GM12878 (cell line): ENCODE data around the gene ZC3H7B. TPM values are rescaled to one million over a fixed set of nuclear protein-coding genes. Genes with fewer than 3 reads are reported as not detected.
"Not testable (repeated sequence)": the region's sequence is repeated elsewhere in the genome, so short reads cannot be mapped to it uniquely, and the experiment has no call there.

ENCODE experiments used
- ATAC-seq: fragments of 200-7000 bp; cut with Tn5 transposase; 3 replicates; pipeline ENCODE4 v1.9.1; 2020; ENCODE audit warnings: mild to moderate bottlenecking, moderate library complexity
- BruUV-seq: library from RNA; stranded (reverse); fragments of 400-500 nt; replicated peaks from 2 replicates; lab custom pipeline; 2021; lab: Mats Ljungman, UMichigan
- CTCF ChIA-PET: fragments of 300-600 bp; sonication (Branson Sonifier 250); formaldehyde crosslinking; extraction: SDS; loops from one replicate; lab custom pipeline; 2021; ENCODE audit warnings: inconsistent platforms; lab: Yijun Ruan, JAX
- POLR2A ChIA-PET: fragments of 350-600 bp; formaldehyde crosslinking; extraction: SDS; loops from one replicate; lab custom pipeline; 2021; ENCODE audit warnings: inconsistent platforms; lab: Charles Lee
- RAD21 ChIA-PET: fragments of 300-600 bp; sonication (Branson Sonifier 250); formaldehyde crosslinking; loops from one replicate; lab custom pipeline; 2023; ENCODE audit warnings: antibody characterized with exemption; ENCODE audit not compliant: unreplicated experiment; lab: Charles Lee
- SMC1A ChIA-PET: fragments of 300-600 bp; sonication (Branson Sonifier 250); formaldehyde crosslinking; loops from one replicate; lab custom pipeline; 2023; ENCODE audit not compliant: unreplicated experiment, uncharacterized antibody; lab: Charles Lee
- DNase-seq: peaks from one replicate; pipeline ENCODE4 v3.0.0-alpha.2; 2011; ENCODE audit warnings: low read depth, low spot score
- FAIRE-seq: peaks from 3 replicates; lab custom pipeline; 2011; peaks lifted over from hg19 to GRCh38; lab: Jason Lieb, UNC
- H2AFZ ChIP-seq: 2 replicates; pipeline ENCODE4 v1.6.0; 2011; ENCODE audit warnings: low read depth, low read length, control low read depth; ENCODE audit not compliant: control insufficient read depth
- H3K27ac ChIP-seq: 2 replicates; pipeline ENCODE4 v1.5.1; 2011; ENCODE audit warnings: control low read depth; ENCODE audit not compliant: control insufficient read depth, insufficient read depth
- H3K27me3 ChIP-seq, 2 experiments: replicated peaks in 1 of 2; 2 replicates each; pipeline versions ENCODE4 v1.6.0 to v1.6.1; 2011; ENCODE audit warnings: low read length in 1 of 2; ENCODE audit not compliant: control insufficient read depth in 2 of 2, insufficient read depth in 2 of 2
- H3K36me3 ChIP-seq, 2 experiments: 2 replicates each; pipeline ENCODE4 v1.5.1; 2011; ENCODE audit warnings: low read length in 1 of 2; ENCODE audit not compliant: control insufficient read depth in 2 of 2, insufficient read depth in 2 of 2
- H3K4me1 ChIP-seq: 2 replicates; pipeline ENCODE4 v1.6.1; 2011; ENCODE audit warnings: mild to moderate bottlenecking, low read length, moderate library complexity, mixed read lengths; ENCODE audit not compliant: control insufficient read depth, insufficient read depth
- H3K4me2 ChIP-seq: 2 replicates; pipeline ENCODE4 v1.6.0; 2011; ENCODE audit warnings: control low read depth; ENCODE audit not compliant: control insufficient read depth, insufficient read depth
- H3K4me3 ChIP-seq: fragments of 200-600 bp; sonication (generic); 2 replicates; pipeline ENCODE4 v1.5.1; 2016
- H3K79me2 ChIP-seq: 2 replicates; pipeline ENCODE4 v1.6.0; 2011; ENCODE audit warnings: low read length; ENCODE audit not compliant: control insufficient read depth, insufficient read depth
- H3K9ac ChIP-seq: 2 replicates; pipeline ENCODE4 v1.8.0; 2011; ENCODE audit warnings: low read length, control low read depth, mixed read lengths; ENCODE audit not compliant: control insufficient read depth, insufficient read depth
- H3K9me3 ChIP-seq: replicated peaks from 3 replicates; pipeline ENCODE4 v1.5.1; 2011; ENCODE audit warnings: mild to moderate bottlenecking, low read length; ENCODE audit not compliant: control insufficient read depth, insufficient read depth
- H4K20me1 ChIP-seq: 2 replicates; pipeline ENCODE4 v1.6.0; 2011; ENCODE audit not compliant: control insufficient read depth, insufficient read depth
- IKZF2 ChIP-seq, 2 experiments: fragments of 450-650 bp; IDR thresholded peaks; 2 replicates each; pipeline ENCODE4 v1.6.1; 2017; ENCODE audit warnings: mild to moderate bottlenecking in 2 of 2, moderate library complexity in 2 of 2
- PML ChIP-seq: IDR thresholded peaks from 2 replicates; pipeline ENCODE4 v1.6.1; 2012; ENCODE audit warnings: low read length, inconsistent platforms
- STAT3 ChIP-seq: IDR thresholded peaks from 2 replicates; pipeline ENCODE4 v1.6.1; 2011; ENCODE audit warnings: low read depth, low read length, improper control_type of control experiment
- ZNF384 ChIP-seq: IDR thresholded peaks from 2 replicates; pipeline ENCODE4 v1.6.1; 2012; ENCODE audit warnings: low read depth, mild to moderate bottlenecking, low read length, improper control_type of control experiment, borderline replicate concordance
- ZSCAN29 ChIP-seq: fragments of 450-650 bp; IDR thresholded peaks from 2 replicates; pipeline ENCODE4 v1.6.1; 2017; ENCODE audit warnings: mild to moderate bottlenecking, moderate library complexity
- WGBS: methylation state at CpG from one replicate; pipeline ENCODE4 v1.1.6; 2016; ENCODE audit warnings: low lambda C conversion rate; ENCODE audit not compliant: insufficient replicate concordance, insufficient coverage; ENCODE audit errors: missing lambda C conversion rate; 5-methylcytosine and 5-hydroxymethylcytosine counted together
- in situ Hi-C: fragments of 300-500 bp; cut with MboI; formaldehyde crosslinking; loops from 9 replicates; pipeline ENCODE4 v1.14.3; 2018; ENCODE audit warnings: mixed read lengths
- intact Hi-C: fragments of 100-400 bp; cut with micrococcal nuclease; formaldehyde crosslinking; loops from one replicate; pipeline ENCODE4 v1.14.2; 2022; ENCODE audit not compliant: unreplicated experiment
- polyA plus RNA-seq, 11 experiments: library from polyadenylated mRNA; depleted of rRNA in 4 of 11; unstranded in 6 of 11; stranded (reverse) in 5 of 11; fragments of >200 nt; fragmentation: Nextera tagmentation in 4 of 11; fragmentation: Illumina TruSeq in 1 of 11; extraction: Ambion mirVana in 4 of 11; extraction: Trizol in 1 of 11; gene quantifications; 1 replicate in 1 of 11; 2 replicates in 10 of 11; pipeline versions ENCODE4 v1.2.1 to v1.2.3, GENCODE V29; 2011 to 2016; ENCODE audit warnings: inconsistent platforms in 2 of 11, missing spikeins in 2 of 11, low read depth in 1 of 11
- total RNA-seq, 4 experiments: library from RNA; depleted of rRNA in 3 of 4; stranded (reverse); fragments of >200 nt in 3 of 4; fragmentation: Illumina TruSeq in 1 of 4; extraction: Trizol in 1 of 4; gene quantifications; 2 replicates each; pipeline versions ENCODE4 v1.2.1 to v1.2.3, GENCODE V29; 2013 to 2021
- TF ChIP-seq, protein P1 (sequence below): fragments of 450-650 bp; IDR thresholded peaks from 2 replicates; pipeline ENCODE4 v1.6.1; 2016; ENCODE audit warnings: mild to moderate bottlenecking, moderate library complexity, borderline replicate concordance
- TF ChIP-seq, protein P2 (sequence below): fragments of 450-650 bp; IDR thresholded peaks from 2 replicates; pipeline ENCODE4 v1.6.1; 2016; ENCODE audit warnings: mild to moderate bottlenecking

Gene ZC3H7B
- total and polyA plus RNA-seq, 10 of the 15 experiments (the other 5 are each of a cell fraction or from before 2014, with no cell fraction given), result 0.26 to 52.3 (median 22.4) TPM

DNA sequence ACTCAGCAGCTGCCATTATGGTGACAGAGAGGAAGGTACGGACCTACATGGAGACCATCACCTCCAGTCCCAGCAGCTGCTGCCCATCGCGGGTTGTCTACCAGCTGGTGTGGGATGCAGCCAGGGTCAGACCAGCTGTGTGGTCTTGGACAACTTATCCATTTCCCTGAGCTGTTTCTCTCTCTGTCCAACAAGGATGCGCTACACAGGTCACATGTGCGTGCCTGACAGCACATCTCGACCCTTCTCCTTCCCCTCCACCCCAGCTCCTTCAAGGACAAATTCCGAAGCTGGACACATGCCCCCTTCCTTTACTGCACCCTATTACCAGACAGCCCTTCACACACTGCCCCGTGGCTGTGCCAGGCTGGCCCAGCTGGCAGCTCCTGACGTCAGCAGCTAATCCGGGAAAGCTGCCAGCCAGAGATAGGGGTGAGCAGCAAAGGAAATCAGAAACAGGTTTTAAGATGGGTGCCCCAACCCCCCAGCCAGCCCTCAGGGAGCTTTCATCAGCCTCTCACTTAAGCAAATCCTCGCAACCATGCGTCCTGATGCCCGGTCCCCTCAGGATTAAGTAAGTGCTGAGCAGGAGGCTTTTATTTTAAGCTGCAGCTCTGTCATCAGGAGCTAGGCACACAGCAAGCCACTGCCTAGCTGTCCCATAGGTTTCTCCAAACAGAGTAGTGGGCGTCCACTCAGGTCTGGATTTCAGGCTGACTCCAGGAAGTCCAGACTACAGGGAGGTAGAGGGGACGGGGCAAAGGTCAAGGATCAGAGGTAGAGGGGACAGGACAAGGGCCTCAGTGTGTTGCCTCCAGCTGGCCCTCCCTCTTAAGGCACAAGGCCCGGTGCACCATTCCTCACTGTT lies 100.7 kb downstream of the ZC3H7B start (continued):
- TF ChIP-seq, protein P1, sequence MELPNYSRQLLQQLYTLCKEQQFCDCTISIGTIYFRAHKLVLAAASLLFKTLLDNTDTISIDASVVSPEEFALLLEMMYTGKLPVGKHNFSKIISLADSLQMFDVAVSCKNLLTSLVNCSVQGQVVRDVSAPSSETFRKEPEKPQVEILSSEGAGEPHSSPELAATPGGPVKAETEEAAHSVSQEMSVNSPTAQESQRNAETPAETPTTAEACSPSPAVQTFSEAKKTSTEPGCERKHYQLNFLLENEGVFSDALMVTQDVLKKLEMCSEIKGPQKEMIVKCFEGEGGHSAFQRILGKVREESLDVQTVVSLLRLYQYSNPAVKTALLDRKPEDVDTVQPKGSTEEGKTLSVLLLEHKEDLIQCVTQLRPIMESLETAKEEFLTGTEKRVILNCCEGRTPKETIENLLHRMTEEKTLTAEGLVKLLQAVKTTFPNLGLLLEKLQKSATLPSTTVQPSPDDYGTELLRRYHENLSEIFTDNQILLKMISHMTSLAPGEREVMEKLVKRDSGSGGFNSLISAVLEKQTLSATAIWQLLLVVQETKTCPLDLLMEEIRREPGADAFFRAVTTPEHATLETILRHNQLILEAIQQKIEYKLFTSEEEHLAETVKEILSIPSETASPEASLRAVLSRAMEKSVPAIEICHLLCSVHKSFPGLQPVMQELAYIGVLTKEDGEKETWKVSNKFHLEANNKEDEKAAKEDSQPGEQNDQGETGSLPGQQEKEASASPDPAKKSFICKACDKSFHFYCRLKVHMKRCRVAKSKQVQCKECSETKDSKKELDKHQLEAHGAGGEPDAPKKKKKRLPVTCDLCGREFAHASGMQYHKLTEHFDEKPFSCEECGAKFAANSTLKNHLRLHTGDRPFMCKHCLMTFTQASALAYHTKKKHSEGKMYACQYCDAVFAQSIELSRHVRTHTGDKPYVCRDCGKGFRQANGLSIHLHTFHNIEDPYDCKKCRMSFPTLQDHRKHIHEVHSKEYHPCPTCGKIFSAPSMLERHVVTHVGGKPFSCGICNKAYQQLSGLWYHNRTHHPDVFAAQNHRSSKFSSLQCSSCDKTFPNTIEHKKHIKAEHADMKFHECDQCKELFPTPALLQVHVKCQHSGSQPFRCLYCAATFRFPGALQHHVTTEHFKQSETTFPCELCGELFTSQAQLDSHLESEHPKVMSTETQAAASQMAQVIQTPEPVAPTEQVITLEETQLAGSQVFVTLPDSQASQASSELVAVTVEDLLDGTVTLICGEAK, result no peak
- TF ChIP-seq PML (no peak), STAT3 (no peak), ZSCAN29 (no peak), IKZF2 (IDR thresholded peaks at IDR 0.05) (no peak), ZNF384 (no peak)
- TF ChIP-seq, protein P2, sequence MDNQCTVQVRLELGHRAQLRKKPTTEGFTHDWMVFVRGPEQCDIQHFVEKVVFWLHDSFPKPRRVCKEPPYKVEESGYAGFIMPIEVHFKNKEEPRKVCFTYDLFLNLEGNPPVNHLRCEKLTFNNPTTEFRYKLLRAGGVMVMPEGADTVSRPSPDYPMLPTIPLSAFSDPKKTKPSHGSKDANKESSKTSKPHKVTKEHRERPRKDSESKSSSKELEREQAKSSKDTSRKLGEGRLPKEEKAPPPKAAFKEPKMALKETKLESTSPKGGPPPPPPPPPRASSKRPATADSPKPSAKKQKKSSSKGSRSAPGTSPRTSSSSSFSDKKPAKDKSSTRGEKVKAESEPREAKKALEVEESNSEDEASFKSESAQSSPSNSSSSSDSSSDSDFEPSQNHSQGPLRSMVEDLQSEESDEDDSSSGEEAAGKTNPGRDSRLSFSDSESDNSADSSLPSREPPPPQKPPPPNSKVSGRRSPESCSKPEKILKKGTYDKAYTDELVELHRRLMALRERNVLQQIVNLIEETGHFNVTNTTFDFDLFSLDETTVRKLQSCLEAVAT, result no peak

DNA sequence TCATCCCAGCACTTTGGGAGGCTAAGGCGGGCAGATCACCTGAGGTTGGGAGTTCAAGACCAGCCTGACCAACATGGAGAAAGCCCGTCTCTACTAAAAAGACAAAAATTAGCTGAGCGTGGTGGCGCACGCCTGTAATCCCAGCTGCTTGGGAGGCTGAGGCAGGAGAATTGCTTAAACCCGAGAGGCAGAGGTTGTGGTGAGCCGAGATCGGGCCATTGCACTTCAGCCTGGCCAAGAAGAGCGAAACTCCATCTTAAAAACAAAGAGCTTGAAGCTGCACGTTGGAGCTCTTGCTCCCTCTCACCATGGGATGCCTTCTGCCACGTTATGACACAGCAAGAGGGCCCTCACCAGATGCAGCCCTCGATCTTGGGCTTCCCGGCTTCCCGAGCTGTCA lies 101.5 kb downstream of the ZC3H7B start:
- not testable (repeated sequence) for H3K4me3 ChIP-seq, H3K9me3 ChIP-seq, DNase-seq, H3K9ac ChIP-seq, H3K4me2 ChIP-seq, H2AFZ ChIP-seq, FAIRE-seq, H3K36me3 ChIP-seq, ATAC-seq, H3K27ac ChIP-seq, BruUV-seq, H3K79me2 ChIP-seq, H3K27me3 ChIP-seq, H4K20me1 ChIP-seq
- ChIA-PET CTCF (interaction anchor here (0.6 to 7.8 kb wide), 23 partner anchors 15 to 481 kb away, joined by 3 to 141 read pairs (median 8); partner anchors contain the start of genes ACO2, PHF5A and POLR3H), POLR2A (interaction anchor here (0.5 to 0.6 kb wide), 2 partner anchors 38 to 147 kb away, joined by 3 read pairs; no protein-coding TSS in a partner anchor), RAD21 (interaction anchor here (0.6 to 5.4 kb wide), 21 partner anchors 21 to 480 kb away, joined by 3 to 67 read pairs (median 7); partner anchors contain the start of genes ACO2, PHF5A, PMM1 and POLR3H), SMC1A (interaction anchor here (0.7 to 4.7 kb wide), 13 partner anchors 42 to 480 kb away, joined by 3 to 62 read pairs (median 5); partner anchors contain the start of genes ACO2 and PHF5A)
- WGBS, result 60% methylated on average over 14 of the region's 14 CpGs
- in situ Hi-C loops (loop anchor here (5.0 kb wide), 1 partner anchor 114 kb away; no protein-coding TSS in a partner anchor), intact Hi-C loops (loop anchor here (1.0 kb wide), 2 partner anchors 114 to 130 kb away; no protein-coding TSS in a partner anchor)
- H3K4me1 ChIP-seq, result peaks cover 14% of the 10 kb centered on the region
